ACC112 (cell line): ENCODE measurements around the gene MRGPRX1.

Source experiments
- H2AFZ ChIP-seq: fragments of 200-600 bp; sonication (generic); one replicate; pipeline ENCODE4 v1.6.0; 2017; ENCODE audit warnings: antibody characterized with exemption, low read length; ENCODE audit not compliant: unreplicated experiment
- H3K27ac ChIP-seq: fragments of 200-600 bp; sonication (generic); 2 replicates; pipeline ENCODE4 v1.5.1; 2014; ENCODE audit warnings: low read depth, mild to moderate bottlenecking, antibody characterized with exemption, low read length, moderate library complexity
- H3K27me3 ChIP-seq: fragments of 200-600 bp; sonication (generic); 2 replicates; pipeline ENCODE4 v1.6.1; 2014; ENCODE audit warnings: mild to moderate bottlenecking, antibody characterized with exemption, low read length, moderate library complexity, mixed read lengths; ENCODE audit not compliant: insufficient read depth
- H3K36me3 ChIP-seq: fragments of 200-600 bp; sonication (generic); 2 replicates; pipeline ENCODE4 v1.6.1; 2016; ENCODE audit warnings: mild to moderate bottlenecking, antibody characterized with exemption, low read length, moderate library complexity, mixed read lengths; ENCODE audit not compliant: insufficient read depth
- H3K4me1 ChIP-seq: fragments of 200-600 bp; sonication (generic); one replicate; pipeline ENCODE4 v1.6.1; 2016; ENCODE audit warnings: low read length, mixed read lengths; ENCODE audit not compliant: insufficient read depth, unreplicated experiment, control insufficient read depth
- H3K4me3 ChIP-seq: fragments of 200-600 bp; sonication (generic); 2 replicates; pipeline ENCODE4 v1.5.1; 2014; ENCODE audit warnings: mild to moderate bottlenecking, low read depth, low read length
- H3K79me2 ChIP-seq: fragments of 200-600 bp; sonication (generic); one replicate; pipeline ENCODE4 v1.6.0; 2016; ENCODE audit warnings: low read length; ENCODE audit not compliant: control insufficient read depth, unreplicated experiment, insufficient read depth

Gene MRGPRX1

DNA sequence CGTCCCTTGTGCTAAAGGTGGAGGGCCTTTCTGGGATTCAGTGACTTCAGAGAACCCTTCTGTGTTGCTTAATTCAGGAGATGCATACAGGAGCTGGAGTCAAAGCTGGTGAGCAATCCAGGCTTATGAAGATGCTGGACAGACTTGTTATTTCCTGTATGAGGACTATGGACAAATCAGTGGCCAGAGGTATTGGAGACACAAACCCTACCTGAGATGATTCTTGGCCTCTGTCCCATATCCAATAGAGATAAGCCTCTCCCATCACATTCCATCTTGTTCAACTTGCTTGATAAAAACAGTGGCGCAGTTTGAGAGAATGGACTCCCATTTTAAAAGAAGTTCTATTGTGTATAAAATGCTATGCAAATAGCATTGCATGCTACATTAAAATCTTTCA lies at the start of gene MRGPRX1:
TSS of gene MRGPRX1 (minus strand) at position 101 of the 400 bp plus-strand sequence. CDS start 4,630 bp downstream, outside the sequence.
- Histone ChIP-seq H3K27ac (no peak within 1 kb of the TSS), H2AFZ (no peak within 1 kb of the TSS), H3K79me2 (no peaks in the 10 kb centered on the region), H3K27me3 (peaks cover 22% of the 10 kb centered on the region; the same call in 1 of the 2 replicates), H3K4me1 (no peaks in the 10 kb centered on the region), H3K4me3 (no peak within 1 kb of the TSS), H3K36me3 (no peaks in the 10 kb centered on the region)

DNA sequence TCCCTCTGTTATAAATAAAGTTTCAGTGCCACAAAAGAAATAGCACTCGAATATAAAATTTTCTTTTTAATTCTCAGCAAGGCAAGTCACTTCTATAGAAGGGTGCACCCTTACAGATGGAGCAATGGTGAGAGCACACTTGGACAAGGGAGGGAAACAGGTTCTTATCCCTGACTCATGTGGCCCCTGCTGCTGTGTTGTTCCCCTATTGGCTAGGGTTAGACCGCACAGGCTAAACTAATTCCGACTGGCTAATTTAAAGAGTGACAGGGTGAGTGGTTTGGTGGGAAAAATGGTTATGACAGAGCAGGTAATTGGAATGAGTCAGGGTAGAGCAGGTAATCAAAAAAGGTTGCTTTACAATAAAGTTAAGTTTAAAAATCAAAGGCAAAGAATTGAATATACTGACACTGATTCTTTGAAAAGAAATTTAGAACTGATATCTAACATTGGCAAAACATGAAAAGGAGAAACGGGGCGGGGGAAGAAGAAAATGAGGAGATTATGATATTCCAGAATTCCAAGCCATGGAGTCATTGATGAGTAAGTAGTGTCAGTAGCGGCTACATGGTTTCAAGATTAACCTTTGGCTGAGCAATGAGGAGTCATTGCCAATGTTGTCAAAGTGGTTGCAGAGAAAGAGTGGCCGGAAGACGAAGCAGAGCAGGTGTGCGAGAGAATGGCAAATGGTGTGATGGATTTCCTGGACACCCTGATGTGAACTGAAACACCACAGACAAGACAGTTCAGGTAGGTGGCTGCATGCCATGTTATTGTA lies 48.4 kb upstream of the MRGPRX1 start:
- Histone ChIP-seq H3K27ac (no peak overlapping the region), H2AFZ (no peak overlapping the region), H3K79me2 (no peaks in the 10 kb centered on the region), H3K4me1 (no peaks in the 10 kb centered on the region), H3K36me3 (no peaks in the 10 kb centered on the region), H3K27me3 (peaks cover 55% of the 10 kb centered on the region), H3K4me3 (no peak overlapping the region)

DNA sequence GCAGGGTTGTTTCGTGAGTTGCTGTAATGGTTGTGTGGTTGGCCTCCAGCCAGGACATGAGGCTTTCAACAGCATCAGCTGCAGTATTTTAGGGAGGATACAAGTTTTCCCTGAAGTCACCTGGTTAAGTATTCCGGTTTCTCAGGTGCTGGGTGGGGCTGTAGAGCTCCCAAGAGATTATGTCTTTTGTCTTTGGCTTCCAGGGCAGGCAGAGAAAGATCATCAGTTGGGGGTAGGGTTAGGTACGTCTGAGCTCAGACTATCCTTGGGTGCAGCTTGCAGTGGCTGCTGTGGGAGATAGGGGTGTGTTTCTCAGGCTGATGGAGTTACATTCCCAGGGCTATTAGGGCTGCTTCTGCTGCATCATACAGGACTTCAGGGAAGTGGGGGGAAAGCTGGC lies 47.5 kb upstream of the MRGPRX1 start:
- Histone ChIP-seq H3K4me1 (no peaks in the 10 kb centered on the region), H3K27me3 (peaks cover 63% of the 10 kb centered on the region), H2AFZ (no peak overlapping the region), H3K27ac (no peak overlapping the region), H3K4me3 (no peak overlapping the region), H3K36me3 (no peaks in the 10 kb centered on the region), H3K79me2 (no peaks in the 10 kb centered on the region)

DNA sequence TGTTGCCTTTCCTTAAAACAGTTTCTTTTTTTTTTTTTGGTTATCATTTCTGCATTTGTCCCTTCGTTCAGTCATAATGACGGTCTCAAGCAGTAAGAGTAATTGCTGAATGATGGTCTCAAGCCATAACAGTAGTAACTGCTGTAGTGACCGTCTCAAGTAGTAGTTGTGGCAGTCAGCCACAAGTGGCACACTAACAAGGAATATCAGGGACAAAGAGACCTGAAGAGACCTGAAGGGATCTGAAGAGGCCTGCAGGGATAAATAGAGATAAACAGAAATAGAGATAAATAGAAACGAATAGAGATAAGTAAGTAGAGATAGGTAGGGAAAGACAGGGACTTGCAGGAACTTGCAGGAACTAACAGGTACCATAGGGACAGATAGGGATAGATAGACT lies 42.7 kb upstream of the MRGPRX1 start:
- H3K79me2 ChIP-seq, result no peaks in the 10 kb centered on the region
- H3K27me3 ChIP-seq, result peaks cover 93% of the 10 kb centered on the region

DNA sequence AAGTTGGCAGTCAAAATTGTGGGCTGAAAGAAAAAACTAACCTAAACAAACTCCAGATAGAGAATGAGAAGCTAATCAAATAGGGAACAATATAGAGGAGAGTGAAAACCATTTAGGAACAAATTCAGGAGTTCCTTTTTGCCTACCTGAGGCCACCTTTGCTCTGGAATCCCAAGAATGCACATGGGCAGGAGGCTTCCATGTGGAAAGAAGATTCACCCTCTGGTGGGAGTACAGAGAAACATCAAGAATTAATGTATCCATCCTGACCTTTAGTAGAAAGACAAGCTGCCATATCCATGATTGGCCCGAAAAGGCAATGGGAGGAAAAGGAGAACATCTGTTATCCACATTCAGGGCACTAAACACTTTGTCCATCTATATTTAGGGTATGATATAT lies 35.0 kb upstream of the MRGPRX1 start:
- H3K79me2 ChIP-seq, result no peaks in the 10 kb centered on the region
- H3K36me3 ChIP-seq, result no peaks in the 10 kb centered on the region
- H3K27me3 ChIP-seq, result peaks cover 95% of the 10 kb centered on the region
- H3K4me3 ChIP-seq, result no peak overlapping the region
- H2AFZ ChIP-seq, result no peak overlapping the region
- no peak overlapping the region for H3K27ac ChIP-seq
- no peaks in the 10 kb centered on the region for H3K4me1 ChIP-seq

More for the DNA sequence above, 42.7 kb upstream of the MRGPRX1 start:
- Histone ChIP-seq H2AFZ (no peak overlapping the region), H3K27ac (no peak overlapping the region), H3K4me3 (no peak overlapping the region), H3K4me1 (no peaks in the 10 kb centered on the region), H3K36me3 (no peaks in the 10 kb centered on the region)

DNA sequence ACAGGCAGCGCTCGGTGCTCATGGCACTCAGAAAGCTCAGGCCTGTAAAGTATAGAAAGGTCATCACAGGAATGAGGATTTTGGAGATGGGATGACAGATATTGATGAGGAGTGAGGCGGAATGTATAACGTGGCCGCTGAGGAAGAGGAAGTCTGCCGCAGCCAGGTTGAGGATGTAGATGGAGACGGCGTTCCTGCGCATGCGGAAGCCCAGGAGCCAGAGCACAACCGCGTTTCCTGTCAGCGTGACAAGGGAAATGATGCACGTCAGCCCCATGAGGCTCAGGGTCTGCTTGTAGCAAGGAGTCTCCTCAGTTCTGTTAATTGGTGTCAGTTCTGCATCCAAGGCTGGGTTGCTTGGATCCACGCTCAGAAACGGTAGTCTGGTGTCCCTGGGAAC lies 33.1 kb upstream of the MRGPRX1 start:
- no peak overlapping the region for H3K4me3 ChIP-seq
- no peaks in the 10 kb centered on the region for H3K36me3 ChIP-seq
- no peaks in the 10 kb centered on the region for H3K4me1 ChIP-seq
- no peak overlapping the region for H3K27ac ChIP-seq
- no peaks in the 10 kb centered on the region for H3K79me2 ChIP-seq
- no peak overlapping the region for H2AFZ ChIP-seq
- H3K27me3 ChIP-seq, result peaks cover 99% of the 10 kb centered on the region

DNA sequence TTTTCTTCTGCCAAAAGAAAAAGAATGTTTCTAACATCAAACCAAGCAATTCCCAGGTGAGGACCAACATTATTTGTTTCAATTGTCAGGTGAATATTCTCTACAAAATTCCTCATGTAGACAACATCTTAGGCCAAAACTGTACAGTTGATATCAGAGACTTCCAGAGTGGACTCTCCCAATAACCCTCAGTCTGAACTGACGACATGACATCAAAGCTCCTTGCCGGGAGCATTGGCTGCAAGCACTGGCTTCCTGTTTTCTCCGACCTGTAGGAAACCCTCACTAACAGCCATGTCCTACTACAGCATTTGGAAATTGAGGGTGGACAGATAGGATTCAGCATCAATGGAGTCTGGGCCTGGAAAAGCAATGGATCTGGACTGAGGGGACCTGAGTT lies 30.5 kb upstream of the MRGPRX1 start:
- H3K27me3 ChIP-seq, result peaks cover 98% of the 10 kb centered on the region
- H2AFZ ChIP-seq, result no peak overlapping the region
- H3K4me3 ChIP-seq, result no peak overlapping the region
- H3K79me2 ChIP-seq, result no peaks in the 10 kb centered on the region
- H3K27ac ChIP-seq, result no peak overlapping the region
- no peaks in the 10 kb centered on the region for H3K36me3 ChIP-seq
- no peaks in the 10 kb centered on the region for H3K4me1 ChIP-seq

DNA sequence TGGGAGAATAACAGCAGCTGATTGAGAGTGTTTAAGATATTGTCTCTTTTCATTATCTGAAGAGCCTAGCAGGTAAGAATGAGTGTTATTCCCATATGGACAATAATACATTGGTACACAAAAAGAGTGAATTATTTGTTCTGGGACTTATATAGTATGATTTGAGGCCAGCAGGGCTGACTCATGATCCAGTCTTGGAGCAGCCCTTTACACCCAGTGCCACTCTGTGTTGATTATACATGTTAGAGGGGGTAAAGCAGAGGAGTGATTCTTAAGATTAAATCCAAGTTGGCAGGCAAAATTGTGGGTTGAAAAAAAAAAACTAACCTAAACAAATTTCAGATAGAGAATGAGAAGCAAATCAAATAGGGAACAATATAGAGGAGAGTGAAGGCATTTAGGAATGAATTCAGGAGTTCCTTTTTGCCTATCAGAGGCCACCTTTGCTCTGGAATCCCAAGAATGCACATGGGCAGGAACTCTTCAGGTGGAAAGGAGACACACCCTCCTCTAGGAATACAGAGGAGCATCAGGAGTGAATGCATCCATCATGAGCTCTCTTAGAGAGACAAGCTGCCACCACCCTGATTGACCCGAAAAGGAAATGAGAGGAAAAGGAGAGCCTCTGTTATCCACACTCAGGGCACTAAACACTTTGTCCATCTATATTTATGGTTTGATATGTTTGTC lies 19.2 kb upstream of the MRGPRX1 start:
- H3K36me3 ChIP-seq, result no peaks in the 10 kb centered on the region
- H3K4me3 ChIP-seq, result no peak overlapping the region
- H2AFZ ChIP-seq, result no peak overlapping the region
- no peak overlapping the region for H3K27ac ChIP-seq
- H3K4me1 ChIP-seq, result no peaks in the 10 kb centered on the region
- H3K79me2 ChIP-seq, result no peaks in the 10 kb centered on the region
- peaks cover 96% of the 10 kb centered on the region for H3K27me3 ChIP-seq

DNA sequence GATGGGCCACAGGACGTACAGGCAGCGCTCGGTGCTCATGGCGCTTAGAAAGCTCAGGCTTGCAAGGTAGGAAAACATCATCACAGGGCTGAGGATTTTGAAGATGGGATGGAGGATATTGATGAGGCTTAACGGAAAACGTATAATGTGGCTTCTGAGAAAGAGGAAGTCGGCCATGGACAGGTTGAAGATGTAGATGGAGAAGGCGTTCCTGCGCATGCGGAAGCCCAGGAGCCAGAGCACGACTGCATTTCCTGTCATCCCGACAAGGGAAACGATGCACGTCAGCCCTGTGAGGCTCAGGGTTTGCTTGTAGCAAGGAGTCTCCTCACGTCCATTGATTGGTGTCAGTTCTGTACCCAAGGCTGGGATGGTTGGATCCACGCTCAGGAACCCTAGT lies 17.4 kb upstream of the MRGPRX1 start:
- no peaks in the 10 kb centered on the region for H3K4me1 ChIP-seq
- H3K27me3 ChIP-seq, result peaks cover 100% of the 10 kb centered on the region
- H3K4me3 ChIP-seq, result no peak overlapping the region
- no peaks in the 10 kb centered on the region for H3K79me2 ChIP-seq
- no peaks in the 10 kb centered on the region for H3K36me3 ChIP-seq
- H3K27ac ChIP-seq, result no peak overlapping the region
- no peak overlapping the region for H2AFZ ChIP-seq

DNA sequence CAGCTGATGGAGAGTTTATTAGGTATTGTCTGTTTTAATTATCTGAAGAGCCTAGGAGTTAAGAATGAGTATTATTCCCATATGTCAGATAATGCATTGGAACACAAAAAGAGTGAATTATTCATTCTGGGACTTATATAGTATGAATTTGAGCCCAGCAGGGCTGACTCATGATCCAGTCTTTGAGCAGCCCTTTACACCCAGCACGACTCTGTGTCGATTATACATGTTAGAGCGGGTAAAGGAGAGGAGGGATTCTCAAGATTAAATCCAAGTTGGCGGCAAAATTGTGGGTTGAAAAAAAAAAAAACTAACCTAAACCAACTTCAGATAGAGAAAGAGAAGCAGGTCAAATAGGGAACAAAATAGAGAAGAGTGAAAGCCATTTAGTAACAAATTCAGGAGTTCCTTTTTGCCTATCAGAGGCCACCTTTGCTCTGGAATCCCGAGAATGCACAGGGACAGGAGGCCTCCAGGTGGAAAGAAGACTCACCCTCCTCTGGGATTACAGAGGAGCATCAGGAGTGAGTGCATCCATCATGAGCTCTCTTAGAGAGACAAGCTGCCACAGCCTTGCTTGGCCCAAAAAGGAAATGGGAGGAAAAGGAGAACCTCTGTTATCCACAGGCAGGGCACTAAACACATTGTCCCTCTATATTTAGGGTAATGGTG lies 3.1 kb downstream of the MRGPRX1 start:
- Histone ChIP-seq H3K4me3 (no peak overlapping the region), H3K27me3 (peaks cover 37% of the 10 kb centered on the region; the same call in 1 of the 2 replicates), H3K27ac (no peak overlapping the region), H3K36me3 (no peaks in the 10 kb centered on the region), H3K4me1 (no peaks in the 10 kb centered on the region), H2AFZ (no peak overlapping the region), H3K79me2 (no peaks in the 10 kb centered on the region)
